Endothelial cell of umbilical vein (primary cell): ENCODE measurements around the gene KIF5C.

Experiments used
- POLR2AphosphoS5 ChIP-seq: IDR thresholded peaks from 2 replicates; pipeline ENCODE4 v1.6.1; 2012; ENCODE audit warnings: low read depth, mild to moderate bottlenecking, control low read depth, low read length, moderate library complexity; ENCODE audit not compliant: insufficient read depth
- TF ChIP-seq, protein P1 (sequence below), 2 donors: IDR thresholded peaks; 1 replicate in 1 of 2; 2 replicates in 1 of 2; pipeline ENCODE4 v1.5.1; 2011; ENCODE audit warnings: low read length in 2 of 2, mild to moderate bottlenecking in 2 of 2, moderate library complexity in 2 of 2, control low read depth in 1 of 2, inconsistent platforms in 1 of 2, low read depth in 1 of 2; ENCODE audit not compliant: insufficient read depth in 1 of 2; ENCODE audit errors: extremely low read depth in 1 of 2

DNA sequence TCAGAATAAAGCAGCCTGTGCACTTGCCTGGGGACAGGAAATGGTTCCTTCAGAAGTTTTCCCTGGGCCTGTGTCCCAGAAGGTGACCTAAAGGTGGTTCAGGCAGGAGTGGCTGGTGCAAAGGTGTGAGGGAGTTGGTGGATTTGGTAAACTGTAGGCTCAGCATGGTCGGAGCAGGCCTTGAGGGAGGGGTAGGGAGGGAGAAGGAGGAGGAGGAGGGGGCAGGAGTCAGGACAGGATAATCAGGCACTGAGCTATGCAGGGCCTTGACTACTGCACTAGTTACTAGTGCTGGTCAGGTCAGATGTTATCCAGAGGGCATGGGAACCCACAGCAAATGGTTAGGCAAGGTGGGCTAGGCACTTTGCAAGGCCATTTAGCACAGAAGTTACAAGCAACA is 184.8 kb downstream of the KIF5C start:
- TF ChIP-seq, protein P1, sequence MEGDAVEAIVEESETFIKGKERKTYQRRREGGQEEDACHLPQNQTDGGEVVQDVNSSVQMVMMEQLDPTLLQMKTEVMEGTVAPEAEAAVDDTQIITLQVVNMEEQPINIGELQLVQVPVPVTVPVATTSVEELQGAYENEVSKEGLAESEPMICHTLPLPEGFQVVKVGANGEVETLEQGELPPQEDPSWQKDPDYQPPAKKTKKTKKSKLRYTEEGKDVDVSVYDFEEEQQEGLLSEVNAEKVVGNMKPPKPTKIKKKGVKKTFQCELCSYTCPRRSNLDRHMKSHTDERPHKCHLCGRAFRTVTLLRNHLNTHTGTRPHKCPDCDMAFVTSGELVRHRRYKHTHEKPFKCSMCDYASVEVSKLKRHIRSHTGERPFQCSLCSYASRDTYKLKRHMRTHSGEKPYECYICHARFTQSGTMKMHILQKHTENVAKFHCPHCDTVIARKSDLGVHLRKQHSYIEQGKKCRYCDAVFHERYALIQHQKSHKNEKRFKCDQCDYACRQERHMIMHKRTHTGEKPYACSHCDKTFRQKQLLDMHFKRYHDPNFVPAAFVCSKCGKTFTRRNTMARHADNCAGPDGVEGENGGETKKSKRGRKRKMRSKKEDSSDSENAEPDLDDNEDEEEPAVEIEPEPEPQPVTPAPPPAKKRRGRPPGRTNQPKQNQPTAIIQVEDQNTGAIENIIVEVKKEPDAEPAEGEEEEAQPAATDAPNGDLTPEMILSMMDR (IDR thresholded peaks at IDR 0.05; ENCODE audit: extremely low read depth in 1 of 2, insufficient read depth in 1 of 2, low read depth in 1 of 2, low read length in 2 of 2): no peak
- TF ChIP-seq POLR2AphosphoS5: no peak
